HEK293 (cell line): ENCODE data around the gene ADSS1.

Experiments
- CTCF ChIA-PET: fragments of 350-600 bp; formaldehyde crosslinking; extraction: SDS; loops from one replicate; lab custom pipeline; 2021; ENCODE audit warnings: antibody characterized with exemption; lab: Yijun Ruan, JAX
- POLR2A ChIA-PET: fragments of 300-600 bp; formaldehyde crosslinking; extraction: SDS; loops from one replicate; lab custom pipeline; 2020; ENCODE audit warnings: antibody characterized with exemption, inconsistent platforms; lab: Yijun Ruan, JAX
- H3K27ac ChIP-seq: fragments of 200-500 bp; sonication (Bioruptor generic); 2 replicates; pipeline ENCODE4 v1.5.1; 2014; ENCODE audit warnings: low read depth, low read length, control low read depth, inconsistent platforms; ENCODE audit errors: extremely low read depth
- H3K36me3 ChIP-seq, 2 experiments: fragments of 200-500 bp in 1 of 2; sonication (Bioruptor generic) in 1 of 2; 1 replicate in 1 of 2; 2 replicates in 1 of 2; pipeline ENCODE4 v1.5.1; 2014 to 2017; ENCODE audit warnings: inconsistent platforms in 2 of 2, low read length in 2 of 2; ENCODE audit not compliant: control insufficient read depth in 2 of 2, insufficient read depth in 1 of 2
- H3K4me1 ChIP-seq: fragments of 200-500 bp; sonication (Bioruptor generic); 2 replicates; pipeline ENCODE4 v1.5.1; 2014; ENCODE audit warnings: mild to moderate bottlenecking, low read length, inconsistent platforms; ENCODE audit not compliant: control insufficient read depth, insufficient read depth
- H3K4me3 ChIP-seq: 2 replicates; pipeline ENCODE4 v1.5.1; 2011; ENCODE audit warnings: low read depth, mild to moderate bottlenecking, control low read depth, low read length, moderate library complexity
- H3K9me3 ChIP-seq: fragments of 200-500 bp; sonication (Bioruptor generic); 2 replicates; pipeline ENCODE4 v1.5.1; 2014; ENCODE audit warnings: low read depth, low read length, inconsistent platforms; ENCODE audit not compliant: control insufficient read depth, insufficient read depth
- BCL6B ChIP-seq: fragments of 450-650 bp; formaldehyde crosslinking; IDR thresholded peaks from 2 replicates; pipeline ENCODE4 v1.5.1; 2017; ENCODE audit warnings: missing biosample characterization, missing genetic modification characterization
- CTCF ChIP-seq: fragments of 450-650 bp; formaldehyde crosslinking; IDR thresholded peaks from 2 replicates; pipeline ENCODE4 v1.5.1; 2016; ENCODE audit warnings: missing biosample characterization, missing genetic modification characterization
- GLIS1 ChIP-seq: fragments of 450-650 bp; formaldehyde crosslinking; IDR thresholded peaks from 2 replicates; pipeline ENCODE4 v1.5.1; 2016; ENCODE audit warnings: missing biosample characterization, missing genetic modification characterization
- HIC1 ChIP-seq: fragments of 450-650 bp; formaldehyde crosslinking; IDR thresholded peaks from 2 replicates; pipeline ENCODE4 v1.5.1; 2016; ENCODE audit warnings: missing biosample characterization, missing genetic modification characterization
- HOXA7 ChIP-seq: sonication (generic); formaldehyde crosslinking; IDR thresholded peaks from 2 replicates; pipeline ENCODE4 v1.8.1; 2022; ENCODE audit warnings: missing genetic modification reagents, borderline replicate concordance
- KLF1 ChIP-seq: fragments of 450-650 bp; formaldehyde crosslinking; IDR thresholded peaks from 2 replicates; pipeline ENCODE4 v1.5.1; 2016; ENCODE audit warnings: missing biosample characterization, missing genetic modification characterization
- PRDM10 ChIP-seq: fragments of 450-650 bp; formaldehyde crosslinking; IDR thresholded peaks from 2 replicates; pipeline ENCODE4 v1.5.1; 2016; ENCODE audit warnings: missing biosample characterization, missing genetic modification characterization
- WT1 ChIP-seq: fragments of 450-650 bp; formaldehyde crosslinking; IDR thresholded peaks from 2 replicates; pipeline ENCODE4 v1.5.1; 2016; ENCODE audit warnings: missing biosample characterization, missing genetic modification characterization
- ZNF211 ChIP-seq: fragments of 450-650 bp; formaldehyde crosslinking; IDR thresholded peaks from 2 replicates; pipeline ENCODE4 v1.5.1; 2016; ENCODE audit warnings: low read depth, missing biosample characterization, missing genetic modification characterization
- ZNF24 ChIP-seq: fragments of 450-650 bp; formaldehyde crosslinking; IDR thresholded peaks from 2 replicates; pipeline ENCODE4 v1.5.1; 2016; ENCODE audit warnings: missing biosample characterization, missing genetic modification characterization
- ZNF311 ChIP-seq: fragments of 450-650 bp; formaldehyde crosslinking; IDR thresholded peaks from 2 replicates; pipeline ENCODE4 v1.5.1; 2017; ENCODE audit warnings: missing biosample characterization, missing genetic modification characterization, borderline replicate concordance
- ZNF404 ChIP-seq: fragments of 450-650 bp; formaldehyde crosslinking; IDR thresholded peaks from 2 replicates; pipeline ENCODE4 v1.5.1; 2017; ENCODE audit warnings: missing biosample characterization, missing genetic modification characterization
- ZNF433 ChIP-seq: fragments of 450-650 bp; formaldehyde crosslinking; IDR thresholded peaks from 2 replicates; pipeline ENCODE4 v1.5.1; 2016; ENCODE audit warnings: missing biosample characterization, missing genetic modification characterization, low read depth
- ZNF529 ChIP-seq: fragments of 450-650 bp; formaldehyde crosslinking; IDR thresholded peaks from 2 replicates; pipeline ENCODE4 v1.5.1; 2017; ENCODE audit warnings: missing genetic modification characterization, missing biosample characterization; ENCODE audit not compliant: insufficient replicate concordance
- ZNF571 ChIP-seq: fragments of 450-650 bp; formaldehyde crosslinking; IDR thresholded peaks from 2 replicates; pipeline ENCODE4 v1.5.0; 2017; ENCODE audit warnings: missing biosample characterization, missing genetic modification characterization
- ZNF610 ChIP-seq: fragments of 450-650 bp; formaldehyde crosslinking; IDR thresholded peaks from 2 replicates; pipeline ENCODE4 v1.5.1; 2016; ENCODE audit warnings: missing biosample characterization, missing genetic modification characterization, borderline replicate concordance
- ZNF76 ChIP-seq: fragments of 450-650 bp; formaldehyde crosslinking; IDR thresholded peaks from 2 replicates; pipeline ENCODE4; 2016; ENCODE audit warnings: low read depth, missing biosample characterization, missing genetic modification characterization, borderline replicate concordance
- ZNF768 ChIP-seq: fragments of 450-650 bp; formaldehyde crosslinking; IDR thresholded peaks from 2 replicates; pipeline ENCODE4 v1.5.1; 2018; ENCODE audit warnings: missing biosample characterization, mild to moderate bottlenecking, missing genetic modification characterization
- TF ChIP-seq, protein P1 (sequence below): fragments of 450-650 bp; formaldehyde crosslinking; IDR thresholded peaks from 2 replicates; pipeline ENCODE4 v1.5.1; 2016; ENCODE audit warnings: missing biosample characterization, missing genetic modification characterization

Gene ADSS1

GRCh38 chr14:104697317-104697703 is 26.7 kb upstream of the ADSS1 start (continued):
- TF ChIP-seq GLIS1 (no peak), ZNF768 (tag by site-specific recombination) (no peak), ZNF311 (no peak), ZNF571 (tag by site-specific recombination) (no peak), BCL6B (tag by site-specific recombination) (no peak), HOXA7 (no peak), WT1 (tag by site-specific recombination) (no peak), ZNF610 (tag by site-specific recombination) (no peak)
- TF ChIP-seq, all 188 proteins: peak for 0

GRCh38 chr14:104697892-104698583 is 26.0 kb upstream of the ADSS1 start:
- Histone ChIP-seq H3K4me3 (no peak overlapping the region), H3K27ac (no peak overlapping the region), H3K9me3 (no peaks in the 10 kb centered on the region), H3K36me3 (peaks cover 0 to 42% of the 10 kb centered on the region in 2 experiments; a peak in 1 of 3 replicates), H3K4me1 (no peaks in the 10 kb centered on the region)
- no peak for TF ChIP-seq ZNF433 (tag by site-specific recombination)
- peak; percentile 13; the same call in 1 of the 2 replicates for TF ChIP-seq GLIS1
- TF ChIP-seq PRDM10 (tag by site-specific recombination): peak; percentile 51
- no peak for TF ChIP-seq ZNF24 (tag by site-specific recombination)
- peak; percentile 69 for TF ChIP-seq KLF1 (tag by site-specific recombination)
- 0 out of 2 replicates have a peak, but pooled peaks have one; percentile 27 for TF ChIP-seq HIC1
- ChIA-PET CTCF (interaction anchor here (0.7 kb wide), 1 partner anchor 26 kb away, joined by 3 read pairs; the partner anchor contains the start of gene ADSS1), POLR2A (interaction anchor here (1.1 kb wide), 1 partner anchor 10 kb away, joined by 5 read pairs; no protein-coding TSS in a partner anchor)

GRCh38 chr14:104698688-104699425 is 25.2 kb upstream of the ADSS1 start:
- CTCF ChIA-PET: interaction anchor here (0.7 kb wide), 1 partner anchor 25 kb away, joined by 3 read pairs; the partner anchor contains the start of gene ADSS1
- H3K4me1 ChIP-seq: no peaks in the 10 kb centered on the region
- no peak overlapping the region for H3K27ac ChIP-seq
- H3K4me3 ChIP-seq: no peak overlapping the region
- no peaks in the 10 kb centered on the region for H3K9me3 ChIP-seq
- TF ChIP-seq ZNF211 (tag by site-specific recombination): no peak
- TF ChIP-seq ZNF76: no peak
- no peak for TF ChIP-seq ZNF404
- TF ChIP-seq, protein P1, sequence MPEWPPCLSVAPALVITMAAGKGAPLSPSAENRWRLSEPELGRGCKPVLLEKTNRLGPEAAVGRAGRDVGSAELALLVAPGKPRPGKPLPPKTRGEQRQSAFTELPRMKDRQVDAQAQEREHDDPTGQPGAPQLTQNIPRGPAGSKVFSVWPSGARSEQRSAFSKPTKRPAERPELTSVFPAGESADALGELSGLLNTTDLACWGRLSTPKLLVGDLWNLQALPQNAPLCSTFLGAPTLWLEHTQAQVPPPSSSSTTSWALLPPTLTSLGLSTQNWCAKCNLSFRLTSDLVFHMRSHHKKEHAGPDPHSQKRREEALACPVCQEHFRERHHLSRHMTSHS: no peak
- TF ChIP-seq ZNF529 (tag by site-specific recombination): no peak
- no peak for TF ChIP-seq CTCF (tag by site-specific recombination)
- H3K36me3 ChIP-seq: peaks cover 0 to 45% of the 10 kb centered on the region in 2 experiments; a peak in 1 of 3 replicates
- POLR2A ChIA-PET: interaction anchor here (1.1 kb wide), 1 partner anchor 10 kb away, joined by 5 read pairs; no protein-coding TSS in a partner anchor
